ENCODE data around the gene GPC3.

DNA sequence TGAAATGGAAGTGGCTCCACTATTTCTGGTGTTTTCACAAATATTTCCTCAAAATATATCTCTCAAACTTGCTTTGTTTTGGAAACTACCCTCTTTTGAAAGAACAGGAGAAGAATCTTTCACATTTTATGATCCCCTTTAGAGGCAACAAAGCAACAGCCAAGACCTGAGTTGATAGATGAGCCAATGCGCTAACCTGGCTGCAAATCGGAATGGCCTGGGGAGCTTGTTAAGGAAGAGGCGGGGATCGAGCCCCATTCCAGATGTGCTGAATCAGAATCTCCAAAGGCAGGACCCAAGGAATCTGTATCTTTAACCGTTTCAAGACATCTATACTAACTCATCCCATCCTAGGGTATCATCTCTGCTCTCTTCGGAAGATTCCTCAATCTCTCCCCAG, 181.3 kb downstream of the GPC3 start:
- no peak for TF ChIP-seq POLR2A (IDR thresholded peaks at IDR 0.05)
- TF ChIP-seq, protein P1, sequence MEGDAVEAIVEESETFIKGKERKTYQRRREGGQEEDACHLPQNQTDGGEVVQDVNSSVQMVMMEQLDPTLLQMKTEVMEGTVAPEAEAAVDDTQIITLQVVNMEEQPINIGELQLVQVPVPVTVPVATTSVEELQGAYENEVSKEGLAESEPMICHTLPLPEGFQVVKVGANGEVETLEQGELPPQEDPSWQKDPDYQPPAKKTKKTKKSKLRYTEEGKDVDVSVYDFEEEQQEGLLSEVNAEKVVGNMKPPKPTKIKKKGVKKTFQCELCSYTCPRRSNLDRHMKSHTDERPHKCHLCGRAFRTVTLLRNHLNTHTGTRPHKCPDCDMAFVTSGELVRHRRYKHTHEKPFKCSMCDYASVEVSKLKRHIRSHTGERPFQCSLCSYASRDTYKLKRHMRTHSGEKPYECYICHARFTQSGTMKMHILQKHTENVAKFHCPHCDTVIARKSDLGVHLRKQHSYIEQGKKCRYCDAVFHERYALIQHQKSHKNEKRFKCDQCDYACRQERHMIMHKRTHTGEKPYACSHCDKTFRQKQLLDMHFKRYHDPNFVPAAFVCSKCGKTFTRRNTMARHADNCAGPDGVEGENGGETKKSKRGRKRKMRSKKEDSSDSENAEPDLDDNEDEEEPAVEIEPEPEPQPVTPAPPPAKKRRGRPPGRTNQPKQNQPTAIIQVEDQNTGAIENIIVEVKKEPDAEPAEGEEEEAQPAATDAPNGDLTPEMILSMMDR (IDR thresholded peaks at IDR 0.05), result no peak
- no peak for TF ChIP-seq POLR2AphosphoS5 (IDR thresholded peaks at IDR 0.05; ENCODE audit: insufficient read depth in 1 of 2, low read depth in 1 of 2)
